GM12878 (cell line): ENCODE data around the gene OSBP. TPM values are rescaled to one million over a fixed set of nuclear protein-coding genes. Genes with fewer than 3 reads are reported as not detected.

Experiments
- ATAC-seq: fragments of 200-7000 bp; cut with Tn5 transposase; 3 replicates; pipeline ENCODE4 v1.9.1; 2020; ENCODE audit warnings: mild to moderate bottlenecking, moderate library complexity
- BruUV-seq: library from RNA; stranded (reverse); fragments of 400-500 nt; replicated peaks from 2 replicates; lab custom pipeline; 2021; lab: Mats Ljungman, UMichigan
- CTCF ChIA-PET: fragments of 300-600 bp; sonication (Branson Sonifier 250); formaldehyde crosslinking; extraction: SDS; loops from one replicate; lab custom pipeline; 2021; ENCODE audit warnings: inconsistent platforms; lab: Yijun Ruan, JAX
- POLR2A ChIA-PET: fragments of 350-600 bp; formaldehyde crosslinking; extraction: SDS; loops from one replicate; lab custom pipeline; 2021; ENCODE audit warnings: inconsistent platforms; lab: Charles Lee
- RAD21 ChIA-PET: fragments of 300-600 bp; sonication (Branson Sonifier 250); formaldehyde crosslinking; loops from one replicate; lab custom pipeline; 2023; ENCODE audit warnings: antibody characterized with exemption; ENCODE audit not compliant: unreplicated experiment; lab: Charles Lee
- SMC1A ChIA-PET: fragments of 300-600 bp; sonication (Branson Sonifier 250); formaldehyde crosslinking; loops from one replicate; lab custom pipeline; 2023; ENCODE audit not compliant: unreplicated experiment, uncharacterized antibody; lab: Charles Lee
- DNase-seq: peaks from one replicate; pipeline ENCODE4 v3.0.0-alpha.2; 2011; ENCODE audit warnings: low read depth, low spot score
- FAIRE-seq: peaks from 3 replicates; lab custom pipeline; 2011; peaks lifted over from hg19 to GRCh38; lab: Jason Lieb, UNC
- H2AFZ ChIP-seq: 2 replicates; pipeline ENCODE4 v1.6.0; 2011; ENCODE audit warnings: low read depth, low read length, control low read depth; ENCODE audit not compliant: control insufficient read depth
- H3K27ac ChIP-seq: 2 replicates; pipeline ENCODE4 v1.5.1; 2011; ENCODE audit warnings: control low read depth; ENCODE audit not compliant: control insufficient read depth, insufficient read depth
- H3K27me3 ChIP-seq, 2 experiments: replicated peaks in 1 of 2; 2 replicates each; pipeline versions ENCODE4 v1.6.0 to v1.6.1; 2011; ENCODE audit warnings: low read length in 1 of 2; ENCODE audit not compliant: control insufficient read depth in 2 of 2, insufficient read depth in 2 of 2
- H3K36me3 ChIP-seq, 2 experiments: 2 replicates each; pipeline ENCODE4 v1.5.1; 2011; ENCODE audit warnings: low read length in 1 of 2; ENCODE audit not compliant: control insufficient read depth in 2 of 2, insufficient read depth in 2 of 2
- H3K4me1 ChIP-seq: 2 replicates; pipeline ENCODE4 v1.6.1; 2011; ENCODE audit warnings: mild to moderate bottlenecking, low read length, moderate library complexity, mixed read lengths; ENCODE audit not compliant: control insufficient read depth, insufficient read depth
- H3K4me2 ChIP-seq: 2 replicates; pipeline ENCODE4 v1.6.0; 2011; ENCODE audit warnings: control low read depth; ENCODE audit not compliant: control insufficient read depth, insufficient read depth
- H3K4me3 ChIP-seq: fragments of 200-600 bp; sonication (generic); 2 replicates; pipeline ENCODE4 v1.5.1; 2016
- H3K79me2 ChIP-seq: 2 replicates; pipeline ENCODE4 v1.6.0; 2011; ENCODE audit warnings: low read length; ENCODE audit not compliant: control insufficient read depth, insufficient read depth
- H3K9ac ChIP-seq: 2 replicates; pipeline ENCODE4 v1.8.0; 2011; ENCODE audit warnings: low read length, control low read depth, mixed read lengths; ENCODE audit not compliant: control insufficient read depth, insufficient read depth
- H3K9me3 ChIP-seq: replicated peaks from 3 replicates; pipeline ENCODE4 v1.5.1; 2011; ENCODE audit warnings: mild to moderate bottlenecking, low read length; ENCODE audit not compliant: control insufficient read depth, insufficient read depth
- H4K20me1 ChIP-seq: 2 replicates; pipeline ENCODE4 v1.6.0; 2011; ENCODE audit not compliant: control insufficient read depth, insufficient read depth
- BACH1 ChIP-seq: fragments of 450-650 bp; IDR thresholded peaks from 2 replicates; pipeline ENCODE4 v1.6.1; 2017; ENCODE audit warnings: mild to moderate bottlenecking, borderline replicate concordance
- GATAD2B ChIP-seq: fragments of 450-650 bp; conservative IDR thresholded peaks from 2 replicates; pipeline ENCODE4 v1.6.1; 2017; ENCODE audit warnings: low read depth, mild to moderate bottlenecking, moderate library complexity
- HCFC1 ChIP-seq: fragments of 150-350 bp; IDR thresholded peaks from 2 replicates; pipeline ENCODE4 v1.6.1; 2014; ENCODE audit warnings: low read length
- KDM1A ChIP-seq: fragments of 200-600 bp; sonication (generic); IDR thresholded peaks from 2 replicates; pipeline ENCODE4 v1.6.1; 2016; ENCODE audit warnings: borderline replicate concordance
- NR2C2 ChIP-seq: IDR thresholded peaks from 2 replicates; pipeline ENCODE4 v1.6.1; 2011; ENCODE audit warnings: borderline replicate concordance, low read depth; ENCODE audit not compliant: control insufficient read depth, insufficient read length
- POLR2AphosphoS2 ChIP-seq: IDR thresholded peaks from 2 replicates; pipeline ENCODE4 v1.6.1; 2011; ENCODE audit warnings: low read depth, mild to moderate bottlenecking, low read length, improper control_type of control experiment, moderate library complexity
- SRF ChIP-seq, 2 experiments: IDR thresholded peaks; 2 replicates each; pipeline ENCODE4 v1.6.1; 2011; ENCODE audit warnings: low read depth in 2 of 2, low read length in 2 of 2, mild to moderate bottlenecking in 1 of 2, moderate library complexity in 1 of 2
- TBL1XR1 ChIP-seq: IDR thresholded peaks from 2 replicates; pipeline ENCODE4 v1.6.1; 2012; ENCODE audit warnings: low read depth, low read length, improper control_type of control experiment
- WGBS: methylation state at CpG from one replicate; pipeline ENCODE4 v1.1.6; 2016; ENCODE audit warnings: low lambda C conversion rate; ENCODE audit not compliant: insufficient replicate concordance, insufficient coverage; ENCODE audit errors: missing lambda C conversion rate; 5-methylcytosine and 5-hydroxymethylcytosine counted together
- in situ Hi-C: fragments of 300-500 bp; cut with MboI; formaldehyde crosslinking; loops from 9 replicates; pipeline ENCODE4 v1.14.3; 2018; ENCODE audit warnings: mixed read lengths
- intact Hi-C: fragments of 100-400 bp; cut with micrococcal nuclease; formaldehyde crosslinking; loops from one replicate; pipeline ENCODE4 v1.14.2; 2022; ENCODE audit not compliant: unreplicated experiment
- polyA plus RNA-seq, 11 experiments: library from polyadenylated mRNA; depleted of rRNA in 4 of 11; unstranded in 6 of 11; stranded (reverse) in 5 of 11; fragments of >200 nt; fragmentation: Nextera tagmentation in 4 of 11; fragmentation: Illumina TruSeq in 1 of 11; extraction: Ambion mirVana in 4 of 11; extraction: Trizol in 1 of 11; gene quantifications; 1 replicate in 1 of 11; 2 replicates in 10 of 11; pipeline versions ENCODE4 v1.2.1 to v1.2.3, GENCODE V29; 2011 to 2016; ENCODE audit warnings: inconsistent platforms in 2 of 11, missing spikeins in 2 of 11, low read depth in 1 of 11
- total RNA-seq, 4 experiments: library from RNA; depleted of rRNA in 3 of 4; stranded (reverse); fragments of >200 nt in 3 of 4; fragmentation: Illumina TruSeq in 1 of 4; extraction: Trizol in 1 of 4; gene quantifications; 2 replicates each; pipeline versions ENCODE4 v1.2.1 to v1.2.3, GENCODE V29; 2013 to 2021
- TF ChIP-seq, protein P1 (sequence below): fragments of 450-650 bp; IDR thresholded peaks from 2 replicates; pipeline ENCODE4 v1.6.1; 2018; ENCODE audit warnings: mild to moderate bottlenecking, low read depth, moderate library complexity; ENCODE audit not compliant: partially characterized antibody
- TF ChIP-seq, protein P2 (sequence below): fragments of 450-650 bp; IDR thresholded peaks from 2 replicates; pipeline ENCODE4 v1.6.1; 2017; ENCODE audit warnings: low read depth, mild to moderate bottlenecking, moderate library complexity

Gene OSBP
- total and polyA plus RNA-seq, 10 of the 15 experiments (the other 5 are each of a cell fraction or from before 2014, with no cell fraction given) = 5.9 to 41.2 (median 21.7) TPM

DNA sequence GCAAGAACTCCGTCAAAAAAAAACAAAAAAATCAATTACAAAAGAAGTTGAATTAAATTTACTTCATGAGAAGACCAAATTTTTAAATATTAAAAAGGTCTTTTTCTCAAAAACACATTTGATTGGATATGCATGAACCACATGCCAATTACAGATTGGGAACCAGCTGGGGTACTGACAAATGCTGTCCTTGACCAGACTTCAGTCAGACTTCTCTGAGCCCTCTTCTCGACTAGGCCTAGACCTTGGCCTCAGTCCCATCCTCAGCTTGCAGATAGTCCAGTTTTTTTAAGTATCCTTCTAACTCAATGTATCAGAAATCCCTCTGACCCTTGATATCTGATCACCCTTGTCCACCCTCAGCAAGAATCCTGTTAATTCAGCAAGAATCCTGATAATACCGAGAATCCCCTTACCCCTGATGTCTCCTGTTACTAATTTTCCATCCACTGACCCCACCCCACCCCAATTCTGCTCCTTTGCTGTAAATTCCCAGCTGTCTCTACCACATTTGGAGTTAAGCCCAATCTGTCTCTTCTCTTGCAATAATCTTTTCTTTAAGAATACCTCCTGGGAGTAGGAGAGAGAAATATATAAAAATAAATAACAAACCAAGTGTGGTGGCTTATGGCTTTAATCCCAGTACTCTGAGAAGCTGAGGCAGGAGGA lies 73.3 kb downstream of the OSBP start:
- Histone ChIP-seq H3K79me2 (no peaks in the 10 kb centered on the region), H3K27ac (no peak overlapping the region), H3K9me3 (no peaks in the 10 kb centered on the region), H4K20me1 (no peaks in the 10 kb centered on the region), H3K36me3 (no peaks in the 10 kb centered on the region), H2AFZ (no peak overlapping the region), H3K27me3 (peaks cover 0 to 1% of the 10 kb centered on the region in 2 experiments; a peak in 1 of 4 replicates), H3K4me2 (no peak overlapping the region), H3K4me1 (no peaks in the 10 kb centered on the region), H3K4me3 (no peak overlapping the region), H3K9ac (no peak overlapping the region)
- in situ Hi-C loops = no loop called here
- WGBS = 32% methylated on average over 3 of the region's 3 CpGs
- ATAC-seq = no peak
- ChIA-PET CTCF (no interaction called here), RAD21 (no interaction called here), POLR2A (no interaction called here), SMC1A (interaction anchor here (0.6 kb wide), 1 partner anchor 195 kb away, joined by 3 read pairs; no protein-coding TSS in a partner anchor)
- FAIRE-seq = no peak
- DNase-seq = no peak
- BruUV-seq = no TSS peak
- TF ChIP-seq GATAD2B (no peak), KDM1A (no peak), SRF (IDR thresholded peaks at IDR 0.05; ENCODE audit: low read depth in 2 of 2, low read length in 2 of 2) (no peak), BACH1 (no peak), NR2C2 (no peak), HCFC1 (no peak), TBL1XR1 (no peak), POLR2AphosphoS2 (no peak)
- TF ChIP-seq, protein P1, sequence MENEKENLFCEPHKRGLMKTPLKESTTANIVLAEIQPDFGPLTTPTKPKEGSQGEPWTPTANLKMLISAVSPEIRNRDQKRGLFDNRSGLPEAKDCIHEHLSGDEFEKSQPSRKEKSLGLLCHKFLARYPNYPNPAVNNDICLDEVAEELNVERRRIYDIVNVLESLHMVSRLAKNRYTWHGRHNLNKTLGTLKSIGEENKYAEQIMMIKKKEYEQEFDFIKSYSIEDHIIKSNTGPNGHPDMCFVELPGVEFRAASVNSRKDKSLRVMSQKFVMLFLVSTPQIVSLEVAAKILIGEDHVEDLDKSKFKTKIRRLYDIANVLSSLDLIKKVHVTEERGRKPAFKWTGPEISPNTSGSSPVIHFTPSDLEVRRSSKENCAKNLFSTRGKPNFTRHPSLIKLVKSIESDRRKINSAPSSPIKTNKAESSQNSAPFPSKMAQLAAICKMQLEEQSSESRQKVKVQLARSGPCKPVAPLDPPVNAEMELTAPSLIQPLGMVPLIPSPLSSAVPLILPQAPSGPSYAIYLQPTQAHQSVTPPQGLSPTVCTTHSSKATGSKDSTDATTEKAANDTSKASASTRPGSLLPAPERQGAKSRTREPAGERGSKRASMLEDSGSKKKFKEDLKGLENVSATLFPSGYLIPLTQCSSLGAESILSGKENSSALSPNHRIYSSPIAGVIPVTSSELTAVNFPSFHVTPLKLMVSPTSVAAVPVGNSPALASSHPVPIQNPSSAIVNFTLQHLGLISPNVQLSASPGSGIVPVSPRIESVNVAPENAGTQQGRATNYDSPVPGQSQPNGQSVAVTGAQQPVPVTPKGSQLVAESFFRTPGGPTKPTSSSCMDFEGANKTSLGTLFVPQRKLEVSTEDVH = no peak
- TF ChIP-seq, protein P2, sequence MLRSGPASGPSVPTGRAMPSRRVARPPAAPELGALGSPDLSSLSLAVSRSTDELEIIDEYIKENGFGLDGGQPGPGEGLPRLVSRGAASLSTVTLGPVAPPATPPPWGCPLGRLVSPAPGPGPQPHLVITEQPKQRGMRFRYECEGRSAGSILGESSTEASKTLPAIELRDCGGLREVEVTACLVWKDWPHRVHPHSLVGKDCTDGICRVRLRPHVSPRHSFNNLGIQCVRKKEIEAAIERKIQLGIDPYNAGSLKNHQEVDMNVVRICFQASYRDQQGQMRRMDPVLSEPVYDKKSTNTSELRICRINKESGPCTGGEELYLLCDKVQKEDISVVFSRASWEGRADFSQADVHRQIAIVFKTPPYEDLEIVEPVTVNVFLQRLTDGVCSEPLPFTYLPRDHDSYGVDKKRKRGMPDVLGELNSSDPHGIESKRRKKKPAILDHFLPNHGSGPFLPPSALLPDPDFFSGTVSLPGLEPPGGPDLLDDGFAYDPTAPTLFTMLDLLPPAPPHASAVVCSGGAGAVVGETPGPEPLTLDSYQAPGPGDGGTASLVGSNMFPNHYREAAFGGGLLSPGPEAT = no peak
- intact Hi-C loops = no loop called here
